Fibroblast of the aortic adventitia (primary cell): ENCODE data around the gene NCF2. TPM values are rescaled to one million over a fixed set of nuclear protein-coding genes. Genes with fewer than 3 reads are reported as not detected.

ENCODE experiments used
- DNase-seq: peaks from one replicate; pipeline ENCODE4 v3.0.0-alpha.2; 2010; ENCODE audit warnings: low read depth
- H3K4me3 ChIP-seq: 2 replicates; pipeline ENCODE4 v1.5.1; 2011; ENCODE audit warnings: low read depth, mild to moderate bottlenecking, control low read depth, low read length, moderate library complexity
- total RNA-seq: library from RNA; depleted of rRNA; stranded (reverse); fragments of >200 nt; gene quantifications from 2 replicates; pipeline ENCODE4 v1.2.3, GENCODE V29; 2012; ENCODE audit warnings: low replicate concordance
- TF ChIP-seq, protein P1 (sequence below): IDR thresholded peaks from 2 replicates; pipeline ENCODE4 v1.5.1; 2011; ENCODE audit warnings: mild to moderate bottlenecking, low read length, control low read depth, inconsistent platforms; ENCODE audit not compliant: insufficient read depth

Gene NCF2
- total RNA-seq, 1 donor, result 0.63 TPM

DNA sequence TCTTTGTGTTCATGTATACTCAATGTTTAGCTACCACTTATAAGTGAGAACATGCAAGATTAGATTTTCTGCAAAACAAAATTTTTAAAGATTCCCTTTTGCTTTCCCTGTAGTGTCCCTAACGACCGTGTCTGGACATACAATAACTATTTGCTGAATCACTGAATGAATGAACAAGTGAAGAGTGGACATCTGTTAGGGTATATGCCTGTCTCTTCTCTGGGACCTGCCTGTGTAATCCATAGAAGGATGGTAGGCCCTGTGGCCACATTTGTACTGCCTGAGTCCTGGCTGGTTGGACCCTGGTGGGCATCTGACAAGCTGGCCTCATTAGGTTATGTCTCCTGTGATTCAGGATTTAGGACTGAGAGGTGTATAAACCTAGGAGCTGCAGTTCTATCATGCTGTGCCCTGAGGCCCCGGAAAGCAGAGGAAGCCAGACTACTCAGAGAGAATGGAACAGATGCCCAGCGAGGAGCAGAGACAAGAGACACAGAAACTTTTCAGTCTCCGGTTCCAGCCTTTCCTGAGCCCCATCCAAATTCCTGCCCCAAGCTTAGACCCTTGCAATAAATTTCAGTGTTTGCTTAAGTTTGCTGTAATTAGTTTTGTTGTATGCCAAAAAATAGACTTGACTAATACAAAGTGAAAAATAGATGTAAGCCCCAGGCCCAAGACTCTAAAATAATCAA is 7.5 kb upstream of the NCF2 start:
- no peak for DNase-seq
- no peak overlapping the region for H3K4me3 ChIP-seq
- TF ChIP-seq, protein P1, sequence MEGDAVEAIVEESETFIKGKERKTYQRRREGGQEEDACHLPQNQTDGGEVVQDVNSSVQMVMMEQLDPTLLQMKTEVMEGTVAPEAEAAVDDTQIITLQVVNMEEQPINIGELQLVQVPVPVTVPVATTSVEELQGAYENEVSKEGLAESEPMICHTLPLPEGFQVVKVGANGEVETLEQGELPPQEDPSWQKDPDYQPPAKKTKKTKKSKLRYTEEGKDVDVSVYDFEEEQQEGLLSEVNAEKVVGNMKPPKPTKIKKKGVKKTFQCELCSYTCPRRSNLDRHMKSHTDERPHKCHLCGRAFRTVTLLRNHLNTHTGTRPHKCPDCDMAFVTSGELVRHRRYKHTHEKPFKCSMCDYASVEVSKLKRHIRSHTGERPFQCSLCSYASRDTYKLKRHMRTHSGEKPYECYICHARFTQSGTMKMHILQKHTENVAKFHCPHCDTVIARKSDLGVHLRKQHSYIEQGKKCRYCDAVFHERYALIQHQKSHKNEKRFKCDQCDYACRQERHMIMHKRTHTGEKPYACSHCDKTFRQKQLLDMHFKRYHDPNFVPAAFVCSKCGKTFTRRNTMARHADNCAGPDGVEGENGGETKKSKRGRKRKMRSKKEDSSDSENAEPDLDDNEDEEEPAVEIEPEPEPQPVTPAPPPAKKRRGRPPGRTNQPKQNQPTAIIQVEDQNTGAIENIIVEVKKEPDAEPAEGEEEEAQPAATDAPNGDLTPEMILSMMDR, result no peak

DNA sequence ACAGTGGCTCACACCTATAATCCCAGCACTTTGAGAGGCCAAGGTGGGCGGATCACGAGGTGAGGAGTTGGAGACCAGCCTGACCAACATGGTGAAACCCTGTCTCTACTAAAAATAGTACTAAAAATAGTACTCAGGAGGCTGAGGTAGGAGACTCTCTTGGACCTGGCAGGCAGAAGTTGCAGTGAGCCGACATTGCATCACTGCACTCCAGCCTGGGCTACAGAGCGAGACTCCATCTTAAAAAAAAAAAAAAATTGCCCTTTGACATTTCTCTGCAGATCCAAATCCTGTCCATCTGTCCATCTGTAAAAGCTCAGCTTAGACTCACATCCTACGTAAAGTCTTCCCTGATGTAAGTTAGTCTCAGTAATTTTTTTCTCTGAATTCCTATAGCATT is 6.2 kb upstream of the NCF2 start:
- H3K4me3 ChIP-seq, result no peak overlapping the region
- TF ChIP-seq, protein P1, result no peak
- no peak for DNase-seq

DNA sequence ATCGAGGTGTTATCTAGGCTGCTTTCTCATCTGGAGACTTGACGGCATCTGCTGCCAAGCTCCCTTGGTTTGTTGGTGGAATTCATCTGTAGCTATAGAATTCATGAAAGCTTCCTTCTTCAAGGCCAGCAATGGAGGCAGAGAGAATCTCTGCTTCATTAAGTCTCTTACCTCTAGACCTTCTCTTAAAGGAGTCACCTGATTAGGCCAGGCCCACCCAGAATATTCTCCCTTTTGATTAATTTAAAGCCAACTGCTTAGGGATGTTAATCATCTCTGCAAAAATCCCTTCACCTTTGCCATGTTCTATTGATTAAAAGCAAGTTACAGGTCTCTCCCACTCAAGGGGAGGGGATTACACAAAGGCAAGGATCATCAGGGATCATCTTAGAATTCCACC is 5.3 kb upstream of the NCF2 start:
- H3K4me3 ChIP-seq, result no peak overlapping the region
- TF ChIP-seq, protein P1, result no peak
- DNase-seq, result no peak

DNA sequence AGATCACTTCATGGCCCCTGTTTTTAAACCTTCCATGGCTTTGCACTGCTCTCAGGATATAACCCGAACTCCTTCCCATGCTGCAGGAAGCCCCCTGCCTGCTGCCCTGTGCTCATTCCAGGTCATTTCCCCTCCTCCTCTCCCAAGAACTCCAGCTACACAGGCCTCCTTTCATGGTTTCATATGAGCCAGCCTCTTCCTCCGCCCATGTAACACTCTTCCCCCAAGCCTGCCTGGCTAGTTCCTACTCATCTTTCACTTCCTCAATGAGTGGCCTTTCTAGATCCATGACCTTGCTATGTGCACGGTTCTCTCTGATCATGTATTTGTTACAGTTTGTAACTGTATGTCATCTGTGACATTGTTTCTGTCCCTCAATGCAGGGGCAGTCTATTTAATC is 3.1 kb upstream of the NCF2 start:
- TF ChIP-seq, protein P1, result no peak
- H3K4me3 ChIP-seq, result no peak overlapping the region
- no peak for DNase-seq

DNA sequence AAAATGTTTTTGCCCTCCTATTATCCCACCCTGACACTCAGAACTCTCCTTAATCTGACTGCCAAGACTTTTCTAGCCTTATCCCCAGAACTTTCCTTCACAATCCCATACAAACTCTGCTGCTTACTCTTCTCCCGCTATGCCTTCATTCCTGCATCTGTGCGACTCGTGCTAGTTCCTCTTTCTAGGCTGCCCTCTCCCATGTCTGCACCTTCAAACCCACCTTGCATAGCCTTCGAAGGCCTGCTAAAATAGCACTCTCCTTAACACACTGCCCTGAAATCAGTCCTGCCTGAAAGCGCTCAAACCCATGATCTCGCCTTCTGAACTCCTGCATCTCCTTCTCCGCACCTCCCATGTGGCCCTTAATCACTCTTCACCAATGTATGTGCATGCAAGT is 2.5 kb upstream of the NCF2 start:
- TF ChIP-seq, protein P1, result no peak
- DNase-seq, result no peak
- H3K4me3 ChIP-seq, result no peak overlapping the region

DNA sequence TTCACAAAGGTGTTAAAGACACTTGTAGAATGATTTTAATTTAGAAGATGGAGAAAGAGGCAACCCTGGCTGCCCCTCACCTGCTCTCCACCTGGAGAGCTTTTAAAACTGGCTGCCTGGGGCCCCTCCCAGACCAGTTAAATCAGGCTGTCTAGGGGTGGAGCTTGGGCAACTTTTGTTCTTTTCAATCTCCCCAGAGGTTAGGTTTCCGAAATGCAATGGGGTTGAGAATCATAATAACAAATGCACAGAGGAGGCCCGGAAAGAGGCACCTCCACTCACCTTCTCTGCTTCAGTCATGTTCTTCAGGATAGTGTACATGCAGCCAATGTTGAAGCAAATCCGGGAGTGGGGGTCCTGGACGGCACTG is 400 bp downstream of the NCF2 start:
- H3K4me3 ChIP-seq, result no peak overlapping the region
- DNase-seq, result no peak
- TF ChIP-seq, protein P1, result no peak

DNA sequence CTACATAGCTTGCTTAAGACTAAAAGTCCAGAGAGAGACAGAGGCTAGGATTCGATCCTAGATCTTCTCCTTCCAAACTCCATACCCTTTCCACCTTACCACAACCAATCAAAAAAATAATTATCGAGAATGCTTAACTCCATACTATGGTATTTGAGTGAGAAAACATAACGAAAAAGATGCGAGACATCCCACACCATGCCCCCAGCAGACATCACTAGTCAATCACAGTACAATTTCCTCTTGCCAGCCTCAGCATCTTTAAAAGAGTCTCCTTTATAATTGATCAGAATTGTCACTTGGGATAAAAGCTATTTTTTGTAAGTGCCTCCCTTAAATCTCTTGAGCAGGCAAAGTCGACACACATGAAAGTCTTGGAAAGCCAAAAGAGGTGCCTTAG is 875 bp downstream of the NCF2 start:
- no peak for DNase-seq
- H3K4me3 ChIP-seq, result no peak overlapping the region
- TF ChIP-seq, protein P1, result no peak
